Left ventricle myocardium inferior (tissue), 1 donor: ENCODE measurements around the gene LRRC53. TPM values are rescaled to one million over a fixed set of nuclear protein-coding genes. Genes with fewer than 3 reads are reported as not detected.
A peak's percentile ranks its signal among the peaks of the same experiment; 100 is the strongest.

Experiments
- DNase-seq: peaks from one replicate; pipeline ENCODE4 v3.0.0-alpha.2; 2020
- H3K27ac ChIP-seq: fragments of 200-600 bp; replicated peaks from 2 replicates; pipeline ENCODE4 v1.8.0; 2021
- H3K27me3 ChIP-seq: fragments of 200-600 bp; 2 replicates; pipeline ENCODE4 v1.8.0; 2021; ENCODE audit warnings: low read depth
- H3K36me3 ChIP-seq: fragments of 200-600 bp; 2 replicates; pipeline ENCODE4 v1.8.0; 2021
- H3K4me1 ChIP-seq: fragments of 200-600 bp; 2 replicates; pipeline ENCODE4 v1.8.0; 2021
- H3K4me3 ChIP-seq: fragments of 200-600 bp; 2 replicates; pipeline ENCODE4 v1.8.0; 2021; ENCODE audit warnings: mild to moderate bottlenecking, moderate library complexity
- H3K9me3 ChIP-seq: fragments of 200-600 bp; replicated peaks from 2 replicates; pipeline ENCODE4 v1.8.0; 2021
- CTCF ChIP-seq: fragments of 200-600 bp; IDR thresholded peaks from 2 replicates; pipeline ENCODE4 v1.8.0; 2021; ENCODE audit warnings: antibody characterized with exemption, mild to moderate bottlenecking, borderline replicate concordance
- intact Hi-C: fragments of 100-400 bp; cut with micrococcal nuclease; formaldehyde crosslinking; loops from one replicate; pipeline ENCODE4 v1.11.0; 2022
- long read RNA-seq: library from polyadenylated mRNA; unstranded; transcript quantifications from one replicate; pipeline ENCODE4 v2.0.0, GENCODE V29; 2021
- total RNA-seq: library from RNA; stranded (reverse); fragmentation: NEBNext Ultra II Directional; extraction: Animal tissue kit (Norgen Biotek cat#: 25700); gene quantifications from one replicate; pipeline ENCODE4 v1.2.1, GENCODE V29; 2021
- donor health status: DM: no; HTN: yes; CAD: no; lungs with severe emphysema.

Gene LRRC53
- not detected for total RNA-seq
- long read RNA-seq: 0 reads

DNA sequence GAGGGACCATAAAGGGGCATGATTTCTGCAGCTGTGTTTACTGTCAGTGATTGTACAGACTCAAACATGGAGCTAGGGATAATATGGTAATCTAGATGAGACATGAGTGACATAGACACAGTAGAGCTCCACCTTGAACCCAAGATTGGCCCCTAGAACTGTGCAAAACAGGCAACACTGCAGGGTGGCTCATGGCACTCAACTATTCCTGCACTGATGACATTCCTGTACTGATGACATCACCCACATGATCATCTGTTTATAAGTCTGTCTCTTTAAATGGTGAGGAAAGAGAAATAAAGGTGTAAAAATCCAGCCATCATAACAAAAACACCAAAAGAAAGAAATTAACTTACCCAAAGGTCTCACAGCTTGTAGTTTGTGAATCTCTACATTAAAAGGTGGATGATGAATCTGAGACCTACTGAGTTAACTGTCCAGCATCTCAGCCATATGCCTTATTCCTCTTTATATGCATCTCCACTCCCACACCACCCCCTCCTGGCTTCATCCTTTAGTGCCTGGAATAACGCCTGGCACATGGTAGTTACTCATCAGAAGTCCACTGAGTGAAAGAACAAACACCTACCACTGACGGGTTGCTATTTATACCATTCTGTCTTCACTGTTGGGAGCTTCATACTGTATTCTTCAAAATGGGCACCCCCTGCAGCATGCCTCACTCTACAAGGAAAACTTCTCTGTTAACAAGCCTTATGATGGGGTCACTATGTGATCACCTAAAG lies at the start of gene LRRC53:
LRRC53 (minus strand) TSS at position 442 of the 746 bp plus-strand sequence. CDS start 29,262 bp downstream, outside the sequence.
- Histone ChIP-seq H3K9me3 (no peaks in the 10 kb centered on the region), H3K4me3 (no peak within 1 kb of the TSS), H3K27me3 (no peaks in the 10 kb centered on the region), H3K4me1 (peaks cover 9% of the 10 kb centered on the region), H3K36me3 (no peaks in the 10 kb centered on the region), H3K27ac (no peak within 1 kb of the TSS)
- no peak for DNase-seq
- peak; percentile 13 for TF ChIP-seq CTCF
- intact Hi-C loops: no loop called here

GRCh38 chr1:74549932-74550331 lies 37.5 kb upstream of the LRRC53 start:
- H3K36me3 ChIP-seq: peaks cover 4% of the 10 kb centered on the region
- no peak overlapping the region for H3K4me3 ChIP-seq
- TF ChIP-seq CTCF: no peak
- no peaks in the 10 kb centered on the region for H3K27me3 ChIP-seq
- intact Hi-C loops: no loop called here
- DNase-seq: no peak
- no peaks in the 10 kb centered on the region for H3K9me3 ChIP-seq
- no peak overlapping the region for H3K27ac ChIP-seq
- H3K4me1 ChIP-seq: no peaks in the 10 kb centered on the region

DNA sequence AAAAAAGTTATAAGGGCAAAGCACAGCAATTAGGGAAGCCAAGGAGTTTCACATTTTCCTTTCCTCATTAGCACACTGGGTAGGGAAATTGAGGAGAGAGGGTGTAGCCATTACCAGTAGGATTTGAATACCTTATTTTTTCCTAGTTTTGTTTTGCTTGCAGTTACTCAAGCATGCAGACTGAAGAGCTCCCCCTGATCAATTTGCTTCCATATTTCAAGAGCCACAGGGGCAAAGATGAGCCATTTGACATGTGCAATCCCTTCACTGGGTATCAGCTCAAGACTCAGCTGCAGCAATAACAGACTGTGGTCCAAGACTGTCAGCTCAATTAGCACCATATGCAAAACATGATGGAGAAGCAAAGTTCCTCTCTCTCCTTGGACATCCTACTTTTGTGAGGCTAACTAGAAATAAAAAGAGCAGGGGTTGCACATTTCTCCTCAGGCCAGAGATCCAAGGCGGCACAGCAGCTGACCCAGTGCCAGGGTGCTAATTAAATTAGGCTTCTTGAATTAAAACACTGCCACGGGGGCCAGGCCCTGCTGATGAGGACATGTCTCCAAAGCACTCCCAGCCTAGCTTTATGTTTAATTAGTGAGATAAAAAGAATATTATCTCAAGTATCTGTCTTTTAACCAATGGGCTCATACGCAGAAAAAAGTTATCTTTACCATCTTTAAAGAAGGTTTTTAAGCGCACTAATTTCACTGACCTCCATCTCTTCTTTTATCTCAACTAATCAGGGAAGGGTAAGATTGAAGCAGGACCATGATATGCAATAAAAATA lies 36.7 kb upstream of the LRRC53 start:
- no peaks in the 10 kb centered on the region for H3K9me3 ChIP-seq
- no peaks in the 10 kb centered on the region for H3K27me3 ChIP-seq
- intact Hi-C loops: no loop called here
- TF ChIP-seq CTCF: no peak
- no peaks in the 10 kb centered on the region for H3K4me1 ChIP-seq
- H3K27ac ChIP-seq: no peak overlapping the region
- H3K4me3 ChIP-seq: no peak overlapping the region
- DNase-seq: no peak
- peaks cover 6% of the 10 kb centered on the region for H3K36me3 ChIP-seq

DNA sequence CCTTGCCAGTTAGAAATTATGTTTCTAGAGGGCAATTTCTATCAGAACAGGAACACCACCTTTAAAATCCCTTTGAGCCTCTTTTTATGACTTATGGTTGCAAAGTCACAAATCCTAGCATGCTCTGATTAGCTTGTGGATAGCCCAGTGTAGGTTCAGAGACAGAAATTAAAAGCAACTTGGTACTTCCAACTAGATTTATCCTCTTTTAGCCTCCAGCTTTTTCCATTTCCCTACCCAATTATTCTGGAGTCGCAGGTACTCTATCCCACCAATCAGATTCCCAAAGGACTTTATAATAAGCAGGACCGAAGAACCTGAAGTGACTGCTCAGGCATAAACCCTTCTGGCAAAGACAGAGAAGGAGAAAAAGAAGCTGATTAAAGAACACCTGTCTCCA lies 33.4 kb upstream of the LRRC53 start:
- no peak for TF ChIP-seq CTCF
- no peaks in the 10 kb centered on the region for H3K27me3 ChIP-seq
- H3K9me3 ChIP-seq: no peaks in the 10 kb centered on the region
- H3K36me3 ChIP-seq: peaks cover 6% of the 10 kb centered on the region
- H3K4me3 ChIP-seq: no peak overlapping the region
- no peak overlapping the region for H3K27ac ChIP-seq
- no peak for DNase-seq
- intact Hi-C loops: no loop called here
- no peaks in the 10 kb centered on the region for H3K4me1 ChIP-seq

GRCh38 chr1:74534241-74534640 lies 21.8 kb upstream of the LRRC53 start:
- no peak for DNase-seq
- Histone ChIP-seq H3K9me3 (no peaks in the 10 kb centered on the region), H3K4me1 (no peaks in the 10 kb centered on the region), H3K4me3 (no peak overlapping the region), H3K27me3 (no peaks in the 10 kb centered on the region), H3K36me3 (no peaks in the 10 kb centered on the region), H3K27ac (no peak overlapping the region)
- no peak for TF ChIP-seq CTCF
- intact Hi-C loops: no loop called here
